GM06990 (cell line): Measurements from ENCODE around the gene KCNQ2.

ENCODE experiments used
- DNase-seq: peaks from one replicate; pipeline ENCODE4 v3.0.0-alpha.2; 2011; ENCODE audit not compliant: insufficient read length; ENCODE audit errors: extremely low read depth
- H3K27me3 ChIP-seq: replicated peaks from 2 replicates; pipeline ENCODE4 v1.6.0; 2011; ENCODE audit warnings: low read length; ENCODE audit not compliant: control insufficient read depth, insufficient read depth
- H3K36me3 ChIP-seq: 2 replicates; pipeline ENCODE4 v1.5.1; 2011; ENCODE audit warnings: low read length; ENCODE audit not compliant: control insufficient read depth, insufficient read depth
- H3K4me3 ChIP-seq: replicated peaks from 2 replicates; pipeline ENCODE4 v1.5.1; 2011; ENCODE audit warnings: low read depth, mild to moderate bottlenecking, control low read depth, low read length
- CTCF ChIP-seq: IDR thresholded peaks from 2 replicates; pipeline ENCODE4 v1.5.1; 2011; ENCODE audit warnings: low read length, control low read depth, mild to moderate bottlenecking, inconsistent platforms; ENCODE audit not compliant: insufficient read depth, poor library complexity, severe bottlenecking

KCNQ2 gene

GRCh38 chr20:63499338-63499969, 27.0 kb upstream of the KCNQ2 start:
- H3K27me3 ChIP-seq, result no peaks in the 10 kb centered on the region; the same call in 1 of the 2 replicates
- no peak overlapping the region; the same call in 1 of the 2 replicates for H3K4me3 ChIP-seq
- H3K36me3 ChIP-seq, result no peaks in the 10 kb centered on the region
- TF ChIP-seq CTCF, result no peak
- no peak for DNase-seq

GRCh38 chr20:63498960-63499337, 26.5 kb upstream of the KCNQ2 start, which contains the start of gene EEF1A2:
Gene EEF1A2, minus strand, starts transcription at chr20:63499083. Its CDS starts 1,320 bp downstream, at chr20:63497763.
- H3K27me3 ChIP-seq, result no peaks in the 10 kb centered on the region; the same call in 1 of the 2 replicates
- no peak for TF ChIP-seq CTCF
- peak within 1 kb of the TSS; percentile 40 for H3K4me3 ChIP-seq
- H3K36me3 ChIP-seq, result no peaks in the 10 kb centered on the region
- DNase-seq, result no peak

- H3K4me3 ChIP-seq, result peak overlapping the region; percentile 40
- no peaks in the 10 kb centered on the region; the same call in 1 of the 2 replicates for H3K27me3 ChIP-seq
- H3K36me3 ChIP-seq, result no peaks in the 10 kb centered on the region
- DNase-seq, result no peak
- TF ChIP-seq CTCF, result no peak
Observed at GRCh38 chr20:63497946-63498935, 25.8 kb upstream of the KCNQ2 start.

GRCh38 chr20:63497138-63497945, 24.9 kb upstream of the KCNQ2 start:
- DNase-seq, result no peak
- Histone ChIP-seq H3K27me3 (no peaks in the 10 kb centered on the region; the same call in 1 of the 2 replicates), H3K4me3 (0 out of 2 replicates have a peak overlapping the region, but pooled peaks have one; percentile 40), H3K36me3 (no peaks in the 10 kb centered on the region)
- TF ChIP-seq CTCF, result no peak

GRCh38 chr20:63496596-63497120, 24.2 kb upstream of the KCNQ2 start:
- Histone ChIP-seq H3K4me3 (no peak overlapping the region; the same call in 1 of the 2 replicates), H3K27me3 (no peaks in the 10 kb centered on the region; the same call in 1 of the 2 replicates), H3K36me3 (no peaks in the 10 kb centered on the region)
- no peak for TF ChIP-seq CTCF
- no peak for DNase-seq
